KOPT-K1 (cell line): ENCODE measurements around the gene IL1RAPL1.
"Not testable (repeated sequence)": the region's sequence is repeated elsewhere in the genome, so short reads cannot be mapped to it uniquely, and the experiment has no call there.

ENCODE experiments used
- H3K27ac ChIP-seq: fragments of 200-600 bp; sonication (generic); 2 replicates; pipeline ENCODE4 v1.5.1; 2016; ENCODE audit warnings: antibody characterized with exemption, mild to moderate bottlenecking, low read depth, low read length; ENCODE audit not compliant: poor library complexity, severe bottlenecking
- H3K36me3 ChIP-seq: fragments of 200-600 bp; sonication (generic); 2 replicates; pipeline ENCODE4 v1.5.1; 2017; ENCODE audit warnings: antibody characterized with exemption, mild to moderate bottlenecking, low read length, moderate library complexity; ENCODE audit not compliant: insufficient read depth
- H3K9me3 ChIP-seq: fragments of 200-600 bp; sonication (generic); 2 replicates; pipeline ENCODE4 v1.5.1; 2017; ENCODE audit warnings: antibody characterized with exemption, low read length, mild to moderate bottlenecking; ENCODE audit not compliant: insufficient read depth, poor library complexity, severe bottlenecking

IL1RAPL1 gene

GRCh38 chrX:28787206-28787605, 200.0 kb downstream of the IL1RAPL1 start:
- Histone ChIP-seq H3K9me3 (no peaks in the 10 kb centered on the region), H3K27ac (no peak overlapping the region), H3K36me3 (no peaks in the 10 kb centered on the region)

GRCh38 chrX:28800671-28801070, 213.4 kb downstream of the IL1RAPL1 start:
- H3K9me3 ChIP-seq, H3K36me3 ChIP-seq, H3K27ac ChIP-seq: not testable (repeated sequence)

- Histone ChIP-seq H3K36me3 (no peaks in the 10 kb centered on the region), H3K27ac (no peak overlapping the region), H3K9me3 (no peaks in the 10 kb centered on the region)
Observed at GRCh38 chrX:28802625-28803024, 215.4 kb downstream of the IL1RAPL1 start.

- Histone ChIP-seq H3K27ac (no peak overlapping the region), H3K36me3 (no peaks in the 10 kb centered on the region), H3K9me3 (no peaks in the 10 kb centered on the region)
Observed at GRCh38 chrX:28835991-28836390, 248.7 kb downstream of the IL1RAPL1 start.

GRCh38 chrX:28843817-28844216, 256.6 kb downstream of the IL1RAPL1 start:
- Histone ChIP-seq H3K9me3 (no peaks in the 10 kb centered on the region), H3K36me3 (no peaks in the 10 kb centered on the region), H3K27ac (no peak overlapping the region)

GRCh38 chrX:28847423-28847822, 260.2 kb downstream of the IL1RAPL1 start:
- Histone ChIP-seq H3K9me3 (no peaks in the 10 kb centered on the region), H3K27ac (no peak overlapping the region), H3K36me3 (no peaks in the 10 kb centered on the region)

GRCh38 chrX:28848707-28849106, 261.5 kb downstream of the IL1RAPL1 start:
- Histone ChIP-seq H3K36me3 (no peaks in the 10 kb centered on the region), H3K9me3 (no peaks in the 10 kb centered on the region), H3K27ac (no peak overlapping the region)

GRCh38 chrX:28850955-28851354, 263.7 kb downstream of the IL1RAPL1 start:
- Histone ChIP-seq H3K27ac (no peak overlapping the region), H3K9me3 (no peaks in the 10 kb centered on the region), H3K36me3 (no peaks in the 10 kb centered on the region)

GRCh38 chrX:28851871-28852270, 264.6 kb downstream of the IL1RAPL1 start:
- Histone ChIP-seq H3K27ac (no peak overlapping the region), H3K9me3 (no peaks in the 10 kb centered on the region), H3K36me3 (no peaks in the 10 kb centered on the region)

GRCh38 chrX:28854637-28855036, 267.4 kb downstream of the IL1RAPL1 start:
- no peaks in the 10 kb centered on the region for H3K9me3 ChIP-seq
- no peaks in the 10 kb centered on the region for H3K36me3 ChIP-seq
- no peak overlapping the region for H3K27ac ChIP-seq

- no peaks in the 10 kb centered on the region for H3K36me3 ChIP-seq
- no peak overlapping the region for H3K27ac ChIP-seq
- no peaks in the 10 kb centered on the region for H3K9me3 ChIP-seq
Observed at GRCh38 chrX:28876408-28876807, 289.2 kb downstream of the IL1RAPL1 start.

- Histone ChIP-seq H3K9me3 (no peaks in the 10 kb centered on the region), H3K36me3 (no peaks in the 10 kb centered on the region), H3K27ac (no peak overlapping the region)
Observed at GRCh38 chrX:28876901-28877300, 289.7 kb downstream of the IL1RAPL1 start.

- no peaks in the 10 kb centered on the region for H3K36me3 ChIP-seq
- no peak overlapping the region for H3K27ac ChIP-seq
- H3K9me3 ChIP-seq = no peaks in the 10 kb centered on the region
Observed at GRCh38 chrX:28880136-28880535, 292.9 kb downstream of the IL1RAPL1 start.

GRCh38 chrX:28884823-28885222, 297.6 kb downstream of the IL1RAPL1 start:
- Histone ChIP-seq H3K36me3 (no peaks in the 10 kb centered on the region), H3K9me3 (no peaks in the 10 kb centered on the region), H3K27ac (no peak overlapping the region)

GRCh38 chrX:28888416-28888815, 301.2 kb downstream of the IL1RAPL1 start:
- Histone ChIP-seq H3K9me3 (no peaks in the 10 kb centered on the region), H3K27ac (no peak overlapping the region), H3K36me3 (no peaks in the 10 kb centered on the region)

GRCh38 chrX:28889591-28890090, 302.4 kb downstream of the IL1RAPL1 start:
- Histone ChIP-seq H3K9me3 (no peaks in the 10 kb centered on the region), H3K27ac (no peak overlapping the region), H3K36me3 (no peaks in the 10 kb centered on the region)

- no peak overlapping the region for H3K27ac ChIP-seq
- H3K36me3 ChIP-seq = no peaks in the 10 kb centered on the region
- no peaks in the 10 kb centered on the region for H3K9me3 ChIP-seq
Observed at GRCh38 chrX:28901637-28902036, 314.4 kb downstream of the IL1RAPL1 start.
